ENCODE measurements around the gene CCNI. TPM values are rescaled to one million over a fixed set of nuclear protein-coding genes. Genes with fewer than 3 reads are reported as not detected.
A peak's percentile ranks its signal among the peaks of the same experiment; 100 is the strongest.

CCNI gene
- total RNA-seq, 1 experiment from 2014 or later, result 240 TPM

DNA sequence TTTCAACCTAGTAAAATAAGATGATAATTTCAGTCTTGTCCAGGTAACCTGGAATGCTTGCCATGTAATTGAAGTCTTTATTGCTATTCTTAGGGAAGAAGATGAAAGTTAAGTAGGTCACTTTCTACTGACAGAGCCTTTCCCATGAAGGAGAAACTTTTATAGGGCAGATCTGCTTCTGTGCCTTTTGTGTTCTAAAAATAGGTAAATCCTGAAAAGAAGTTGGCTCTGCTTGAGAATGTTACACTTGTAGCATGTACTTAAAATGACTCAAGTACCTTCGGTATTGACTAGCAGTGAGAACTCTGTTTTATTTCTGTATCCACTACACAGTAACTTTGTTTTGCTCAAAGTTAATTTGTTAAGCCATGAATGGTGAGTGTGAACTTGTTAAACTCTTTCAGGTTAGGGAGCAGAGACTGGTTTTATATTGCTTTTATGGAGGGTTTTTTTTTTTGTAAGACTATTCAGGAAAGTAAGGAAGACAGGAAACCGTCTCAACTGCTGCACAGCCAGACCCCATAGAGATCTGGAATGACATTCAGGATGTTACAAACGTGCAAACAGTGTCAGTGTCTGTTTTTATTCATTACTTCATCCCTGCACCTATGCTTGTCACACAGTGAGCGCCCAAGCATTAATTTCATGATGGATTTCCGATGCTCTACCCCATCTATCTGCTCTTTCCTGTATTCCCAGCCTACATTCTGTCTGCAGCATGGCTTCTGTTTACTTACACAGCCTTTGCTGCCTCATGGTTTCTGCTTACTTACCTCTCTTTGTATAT lies 73.3 kb downstream of the CCNI start:
- no peak overlapping the region for H3K18ac ChIP-seq (ENCODE audit: insufficient read length, low read depth, low read length)
- no peaks in the 10 kb centered on the region for H3K27me3 ChIP-seq (ENCODE audit: insufficient read depth, low read length)
- no peaks in the 10 kb centered on the region for H4K20me1 ChIP-seq (ENCODE audit: control insufficient read depth, insufficient read depth, insufficient read length)
- 0 out of 2 replicates have a peak, but pooled peaks cover 2% of the 10 kb centered on the region for H3K79me2 ChIP-seq (ENCODE audit: insufficient read depth, low read length)
- H3K4me3 Mint-ChIP-seq, result peak overlapping the region in 1 of 2 experiments; percentile 60; a peak in 3 of 5 replicates
- no peak overlapping the region for H3T11ph ChIP-seq (ENCODE audit: low read length)
- H2AFZ ChIP-seq (ENCODE audit: low read length), result no peak overlapping the region
- H3K23me2 ChIP-seq (ENCODE audit: insufficient read length, low read depth, low read length, poor library complexity, severe bottlenecking), result no peaks in the 10 kb centered on the region
- H3K9me3 ChIP-seq (ENCODE audit: control insufficient read depth, low read depth, low read length), result no peaks in the 10 kb centered on the region
- peak overlapping the region; percentile 21 for H3K27ac ChIP-seq (ENCODE audit: insufficient read length, low read depth, low read length)
- H3K56ac ChIP-seq (ENCODE audit: insufficient read length, low read depth, low read length), result no peak overlapping the region
- WGBS (ENCODE audit: extremely low coverage, insufficient read length, low lambda C conversion rate), result no CpG with 5 or more reads among the region's 5 CpGs
- no peak overlapping the region for H4K8ac ChIP-seq (replicated peaks; ENCODE audit: insufficient read length, low read depth, low read length)
- no peak overlapping the region for H3K4me2 ChIP-seq (ENCODE audit: insufficient read depth, insufficient read length, low read length)
- H2BK20ac ChIP-seq (ENCODE audit: low read depth, low read length, poor library complexity, severe bottlenecking), result no peak overlapping the region
- H3K79me1 ChIP-seq (ENCODE audit: insufficient read depth, low read depth, low read length, poor library complexity, severe bottlenecking), result no peaks in the 10 kb centered on the region
- H3K36me3 Mint-ChIP-seq (ENCODE audit: insufficient read depth in 1 of 3, low read depth in 3 of 3), result peaks cover 9 to 38% (median 31%) of the 10 kb centered on the region in 3 experiments
- no peak overlapping the region for H3K23ac ChIP-seq (ENCODE audit: insufficient read length, low read depth, low read length)
- no peak overlapping the region for H2BK120ac ChIP-seq (ENCODE audit: low read depth, low read length, poor library complexity, severe bottlenecking)
- H3K4ac ChIP-seq (ENCODE audit: low read depth, low read length), result no peak overlapping the region
- no peaks in the 10 kb centered on the region for H3K27me3 Mint-ChIP-seq (ENCODE audit: low read depth)
- H3K9me3 Mint-ChIP-seq, result peaks cover 2 to 4% of the 10 kb centered on the region in 2 experiments; a peak in 1 of 5 replicates
- H3K9ac ChIP-seq (ENCODE audit: extremely low read depth, insufficient read length, low read length), result no peak overlapping the region
- no peak overlapping the region for H3K14ac ChIP-seq (ENCODE audit: insufficient read depth, low read length)
- H3K4me1 Mint-ChIP-seq, result peaks cover 47 to 55% of the 10 kb centered on the region in 2 experiments
- no peak overlapping the region for H2BK5ac ChIP-seq (ENCODE audit: insufficient read length, low read length)
- TF ChIP-seq, protein P1, sequence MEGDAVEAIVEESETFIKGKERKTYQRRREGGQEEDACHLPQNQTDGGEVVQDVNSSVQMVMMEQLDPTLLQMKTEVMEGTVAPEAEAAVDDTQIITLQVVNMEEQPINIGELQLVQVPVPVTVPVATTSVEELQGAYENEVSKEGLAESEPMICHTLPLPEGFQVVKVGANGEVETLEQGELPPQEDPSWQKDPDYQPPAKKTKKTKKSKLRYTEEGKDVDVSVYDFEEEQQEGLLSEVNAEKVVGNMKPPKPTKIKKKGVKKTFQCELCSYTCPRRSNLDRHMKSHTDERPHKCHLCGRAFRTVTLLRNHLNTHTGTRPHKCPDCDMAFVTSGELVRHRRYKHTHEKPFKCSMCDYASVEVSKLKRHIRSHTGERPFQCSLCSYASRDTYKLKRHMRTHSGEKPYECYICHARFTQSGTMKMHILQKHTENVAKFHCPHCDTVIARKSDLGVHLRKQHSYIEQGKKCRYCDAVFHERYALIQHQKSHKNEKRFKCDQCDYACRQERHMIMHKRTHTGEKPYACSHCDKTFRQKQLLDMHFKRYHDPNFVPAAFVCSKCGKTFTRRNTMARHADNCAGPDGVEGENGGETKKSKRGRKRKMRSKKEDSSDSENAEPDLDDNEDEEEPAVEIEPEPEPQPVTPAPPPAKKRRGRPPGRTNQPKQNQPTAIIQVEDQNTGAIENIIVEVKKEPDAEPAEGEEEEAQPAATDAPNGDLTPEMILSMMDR (conservative IDR thresholded peaks at IDR 0.05), result no peak
- H3K27ac Mint-ChIP-seq, result peak overlapping the region; percentile 7 to 72 (median 18); a peak in 4 of 7 replicates
- DNase-seq, result no peak
- no peak overlapping the region for H4K5ac ChIP-seq (ENCODE audit: insufficient read length, low read depth, low read length)
- H4K91ac ChIP-seq (ENCODE audit: insufficient read length, low read depth, low read length), result no peak overlapping the region
- H2BK15ac ChIP-seq (ENCODE audit: low read depth, low read length), result no peak overlapping the region
- H2BK12ac ChIP-seq (ENCODE audit: insufficient read length, low read depth, low read length), result no peak overlapping the region
- H3K4me1 ChIP-seq (ENCODE audit: insufficient read depth, low read length), result peaks cover 14% of the 10 kb centered on the region
- no peak overlapping the region for H2AK5ac ChIP-seq (ENCODE audit: insufficient read length, low read length)
